H1 (cell line): ENCODE data around the gene NUP210.

Source experiments
- CBX8 ChIP-seq: fragments of 300-800, 300-1000 bp; sonication (generic); IDR thresholded peaks from 2 replicates; pipeline ENCODE4 v1.7.1; 2016; ENCODE audit warnings: low read depth, low read length, borderline replicate concordance
- CHD2 ChIP-seq: IDR thresholded peaks from 2 replicates; pipeline ENCODE4 v1.6.1; 2012; ENCODE audit warnings: low read length, improper control_type of control experiment
- EP300 ChIP-seq, 2 experiments: IDR thresholded peaks; 1 replicate in 1 of 2; 2 replicates in 1 of 2; pipeline ENCODE4 v1.6.1; 2011 to 2012; ENCODE audit warnings: low read depth in 2 of 2, low read length in 2 of 2, mild to moderate bottlenecking in 2 of 2, borderline replicate concordance in 1 of 2, inconsistent platforms in 1 of 2, moderate library complexity in 1 of 2
- FOSL1 ChIP-seq: IDR thresholded peaks from 2 replicates; pipeline ENCODE4 v1.6.1; 2011; ENCODE audit warnings: mild to moderate bottlenecking, low read depth, low read length, moderate library complexity; ENCODE audit not compliant: insufficient read depth
- POLR2AphosphoS5 ChIP-seq: IDR thresholded peaks from 2 replicates; pipeline ENCODE4 v1.6.1; 2011; ENCODE audit warnings: low read depth, low read length
- SIN3A ChIP-seq, 2 experiments: IDR thresholded peaks in 1 of 2; conservative IDR thresholded peaks in 1 of 2; 2 replicates each; pipeline ENCODE4 v1.6.1; 2011 to 2012; ENCODE audit warnings: low read length in 2 of 2, improper control_type of control experiment in 1 of 2, low read depth in 1 of 2, mild to moderate bottlenecking in 1 of 2
- YY1 ChIP-seq: IDR thresholded peaks from 2 replicates; pipeline ENCODE4 v1.6.1; 2011; ENCODE audit warnings: low read depth, mild to moderate bottlenecking, low read length
- TF ChIP-seq, protein P1 (sequence below), 3 experiments: IDR thresholded peaks; 1 replicate in 2 of 3; 2 replicates in 1 of 3; pipeline versions ENCODE4 v1.5.1 to v1.6.1; 2011; ENCODE audit warnings: low read length in 3 of 3, mild to moderate bottlenecking in 3 of 3, inconsistent platforms in 2 of 3, low read depth in 1 of 3, moderate library complexity in 1 of 3; ENCODE audit not compliant: insufficient read depth in 1 of 3; ENCODE audit errors: control extremely low read depth in 1 of 3

DNA sequence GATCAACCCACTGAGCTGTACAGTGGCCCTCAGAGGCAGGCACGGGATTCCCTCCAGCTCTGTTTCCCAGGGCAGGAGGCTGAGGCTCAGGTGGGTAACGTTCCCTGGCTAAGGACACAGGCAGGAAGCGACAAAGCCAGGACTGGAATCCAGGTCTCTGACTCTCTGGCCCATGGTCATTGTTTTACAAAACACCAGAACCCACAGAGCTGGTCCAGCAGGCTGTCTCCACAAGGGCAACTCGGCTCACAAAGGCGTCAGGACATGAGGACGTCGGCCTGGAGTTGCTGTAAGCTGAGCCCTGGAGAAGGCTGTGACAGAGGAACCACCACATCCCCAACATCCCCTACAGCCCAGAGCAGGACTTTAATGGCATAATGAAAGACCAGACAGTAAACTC lies 30.7 kb downstream of the NUP210 start:
- TF ChIP-seq FOSL1 = no peak
- no peak for TF ChIP-seq YY1
- no peak for TF ChIP-seq SIN3A (conservative IDR thresholded peaks at IDR 0.05 in 1 of 2, IDR thresholded peaks at IDR 0.05 in 1 of 2; ENCODE audit: low read depth in 1 of 2, low read length in 2 of 2)
- TF ChIP-seq, protein P1, sequence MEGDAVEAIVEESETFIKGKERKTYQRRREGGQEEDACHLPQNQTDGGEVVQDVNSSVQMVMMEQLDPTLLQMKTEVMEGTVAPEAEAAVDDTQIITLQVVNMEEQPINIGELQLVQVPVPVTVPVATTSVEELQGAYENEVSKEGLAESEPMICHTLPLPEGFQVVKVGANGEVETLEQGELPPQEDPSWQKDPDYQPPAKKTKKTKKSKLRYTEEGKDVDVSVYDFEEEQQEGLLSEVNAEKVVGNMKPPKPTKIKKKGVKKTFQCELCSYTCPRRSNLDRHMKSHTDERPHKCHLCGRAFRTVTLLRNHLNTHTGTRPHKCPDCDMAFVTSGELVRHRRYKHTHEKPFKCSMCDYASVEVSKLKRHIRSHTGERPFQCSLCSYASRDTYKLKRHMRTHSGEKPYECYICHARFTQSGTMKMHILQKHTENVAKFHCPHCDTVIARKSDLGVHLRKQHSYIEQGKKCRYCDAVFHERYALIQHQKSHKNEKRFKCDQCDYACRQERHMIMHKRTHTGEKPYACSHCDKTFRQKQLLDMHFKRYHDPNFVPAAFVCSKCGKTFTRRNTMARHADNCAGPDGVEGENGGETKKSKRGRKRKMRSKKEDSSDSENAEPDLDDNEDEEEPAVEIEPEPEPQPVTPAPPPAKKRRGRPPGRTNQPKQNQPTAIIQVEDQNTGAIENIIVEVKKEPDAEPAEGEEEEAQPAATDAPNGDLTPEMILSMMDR (IDR thresholded peaks at IDR 0.05; ENCODE audit: control extremely low read depth in 1 of 3, insufficient read depth in 1 of 3, low read depth in 1 of 3, low read length in 3 of 3) = no peak
- no peak for TF ChIP-seq EP300 (IDR thresholded peaks at IDR 0.05; ENCODE audit: borderline replicate concordance in 1 of 2, low read depth in 2 of 2, low read length in 2 of 2)
- no peak for TF ChIP-seq CHD2
- no peak for TF ChIP-seq POLR2AphosphoS5
- TF ChIP-seq CBX8 = no peak
